Tibial nerve (tissue), 3 donors: Measurements from ENCODE around the gene MAP4K1.

Source experiments
- CTCF ChIP-seq, 5 experiments: fragments of 200-600 bp in 3 of 5; fragments of 450-650 bp in 2 of 5; sonication (generic) in 3 of 5; IDR thresholded peaks; one replicate each; pipeline ENCODE4 v1.5.1; 2016 to 2019; ENCODE audit warnings: antibody characterized with exemption in 5 of 5, mild to moderate bottlenecking in 3 of 5, moderate library complexity in 2 of 5
- POLR2A ChIP-seq, 2 donors: fragments of 450-650 bp; IDR thresholded peaks; one replicate each; pipeline ENCODE4 v1.6.1; 2017; ENCODE audit warnings: antibody characterized with exemption in 2 of 2, mild to moderate bottlenecking in 2 of 2, moderate library complexity in 2 of 2

DNA sequence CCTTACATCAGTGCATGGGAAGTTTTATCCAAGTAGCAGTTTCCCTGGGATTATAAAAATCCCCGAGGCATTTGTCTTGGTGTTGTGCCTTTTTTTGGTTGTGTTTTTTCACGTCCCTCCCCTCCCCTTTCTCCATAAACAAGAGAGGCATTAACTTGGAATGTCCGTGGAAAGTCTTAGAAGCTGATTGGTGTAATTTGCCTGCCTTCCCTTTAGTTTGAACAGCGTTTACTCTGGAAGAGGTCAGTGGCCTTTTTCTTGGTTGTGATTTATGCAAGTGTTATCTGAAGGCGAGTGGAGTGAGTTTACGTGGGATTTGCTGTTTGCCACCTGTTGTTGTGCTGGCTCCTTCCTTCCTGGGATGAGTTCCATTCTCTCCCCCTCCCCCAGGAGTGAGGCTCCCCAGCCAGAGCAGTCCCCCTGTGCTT lies 36.9 kb upstream of the MAP4K1 start:
- TF ChIP-seq CTCF (IDR thresholded peaks at IDR 0.05): no peak
- no peak for TF ChIP-seq POLR2A (IDR thresholded peaks at IDR 0.05)
